Endothelial cell of umbilical vein (primary cell): ENCODE results near the gene IQSEC2. TPM values are rescaled to one million over a fixed set of nuclear protein-coding genes. Genes with fewer than 3 reads are reported as not detected.

Experiments used
- BruUV-seq: library from RNA; stranded (reverse); fragments of 400-500 nt; replicated peaks from 2 replicates; lab custom pipeline; 2021; lab: Mats Ljungman, UMichigan
- CTCF ChIA-PET: fragments of 300-600, 350-600 bp; sonication (Branson Sonifier 250); formaldehyde crosslinking; loops from one replicate; lab custom pipeline; 2021; ENCODE audit warnings: antibody characterized with exemption, inconsistent platforms; lab: Charles Lee
- POLR2A ChIA-PET: fragments of 300-600, 350-600 bp; sonication (Branson Sonifier 250); formaldehyde crosslinking; loops from one replicate; lab custom pipeline; 2021; ENCODE audit warnings: antibody characterized with exemption, inconsistent platforms; lab: Charles Lee
- DNase-seq: peaks from one replicate; pipeline ENCODE4 v3.0.0-alpha.2; 2011; ENCODE audit warnings: low read depth, low spot score
- FAIRE-seq: peaks from 2 replicates; lab custom pipeline; 2011; peaks lifted over from hg19 to GRCh38; lab: Jason Lieb, UNC
- H2AFZ ChIP-seq: 2 replicates; pipeline ENCODE4 v1.6.0; 2012; ENCODE audit warnings: low read depth, low read length, control low read depth, inconsistent platforms
- H3K27ac ChIP-seq: 2 replicates; pipeline ENCODE4 v1.5.1; 2011; ENCODE audit warnings: low read depth, mild to moderate bottlenecking, control low read depth, low read length, moderate library complexity; ENCODE audit not compliant: insufficient read depth
- H3K27me3 ChIP-seq, 2 experiments: 2 replicates each; pipeline versions ENCODE4 v1.6.0 to v1.6.1; 2011; ENCODE audit warnings: low read length in 2 of 2, mixed read lengths in 1 of 2; ENCODE audit not compliant: control insufficient read depth in 2 of 2, insufficient read depth in 2 of 2
- H3K36me3 ChIP-seq, 2 experiments: 2 replicates in 1 of 2; 3 replicates in 1 of 2; pipeline ENCODE4 v1.5.1; 2011; ENCODE audit warnings: low read length in 2 of 2, mild to moderate bottlenecking in 1 of 2, moderate library complexity in 1 of 2; ENCODE audit not compliant: control insufficient read depth in 2 of 2, insufficient read depth in 2 of 2; ENCODE audit errors: extremely low read depth in 1 of 2
- H3K4me1 ChIP-seq: 3 replicates; pipeline ENCODE4 v1.5.1; 2011; ENCODE audit warnings: mild to moderate bottlenecking, low read length; ENCODE audit not compliant: control insufficient read depth, insufficient read depth; ENCODE audit errors: extremely low read depth
- H3K4me2 ChIP-seq: 2 replicates; pipeline ENCODE4 v1.6.1; 2011; ENCODE audit warnings: low read length, control low read depth, mixed read lengths; ENCODE audit not compliant: insufficient read depth
- H3K4me3 ChIP-seq, 3 experiments: fragments of 200-600 bp in 1 of 3; sonication (generic), shearing (Covaris generic) in 1 of 3; replicated peaks in 1 of 3; 2 replicates each; pipeline ENCODE4 v1.5.1; 2011 to 2016; ENCODE audit warnings: control low read depth in 3 of 3, low read length in 3 of 3, mild to moderate bottlenecking in 2 of 3, inconsistent platforms in 1 of 3, low read depth in 1 of 3, moderate library complexity in 1 of 3; ENCODE audit not compliant: insufficient read depth in 1 of 3
- H3K79me2 ChIP-seq: 2 replicates; pipeline ENCODE4 v1.6.0; 2012; ENCODE audit warnings: low read length, inconsistent platforms; ENCODE audit not compliant: control insufficient read depth, insufficient read depth
- H3K9ac ChIP-seq: replicated peaks from 2 replicates; pipeline ENCODE3; 2011; ENCODE audit warnings: low read length, control low read depth; ENCODE audit not compliant: insufficient read depth; ENCODE audit errors: extremely low read depth
- H3K9me1 ChIP-seq: replicated peaks from 3 replicates; pipeline ENCODE4 v1.6.0; 2011; ENCODE audit warnings: mild to moderate bottlenecking, low read length; ENCODE audit not compliant: control insufficient read depth, insufficient read depth; ENCODE audit errors: extremely low read depth
- H3K9me3 ChIP-seq: replicated peaks from 2 replicates; pipeline ENCODE4 v1.5.1; 2012; ENCODE audit warnings: low read length, inconsistent platforms; ENCODE audit not compliant: control insufficient read depth, insufficient read depth
- H4K20me1 ChIP-seq: replicated peaks from 2 replicates; pipeline ENCODE3; 2011; ENCODE audit warnings: mild to moderate bottlenecking, low read length; ENCODE audit not compliant: control insufficient read depth, insufficient read depth; ENCODE audit errors: extremely low read depth
- EZH2 ChIP-seq: IDR thresholded peaks from 2 replicates; pipeline ENCODE4 v1.6.1; 2012; ENCODE audit warnings: borderline replicate concordance, low read depth, mild to moderate bottlenecking, moderate library complexity, low read length, inconsistent platforms; ENCODE audit not compliant: severe bottlenecking
- FOS ChIP-seq: IDR thresholded peaks from 2 replicates; pipeline ENCODE4 v1.6.1; 2011; ENCODE audit warnings: mild to moderate bottlenecking, low read length, moderate library complexity, borderline replicate concordance; ENCODE audit not compliant: insufficient read depth
- GATA2 ChIP-seq: IDR thresholded peaks from 2 replicates; pipeline ENCODE4 v1.7.0; 2011; ENCODE audit warnings: low read depth, mild to moderate bottlenecking, moderate library complexity, mixed read lengths, low read length; ENCODE audit not compliant: insufficient read length, insufficient read depth
- JUN ChIP-seq: IDR thresholded peaks from 2 replicates; pipeline ENCODE4 v1.6.1; 2011; ENCODE audit warnings: borderline replicate concordance, low read depth; ENCODE audit not compliant: insufficient read length, insufficient read depth
- MYC ChIP-seq: IDR thresholded peaks from one replicate; pipeline ENCODE4 v1.6.1; 2011; ENCODE audit warnings: mild to moderate bottlenecking, low read depth, low read length
- POLR2A ChIP-seq: IDR thresholded peaks from 2 replicates; pipeline ENCODE4 v1.6.1; 2012; ENCODE audit warnings: low read depth, mild to moderate bottlenecking, control low read depth, low read length
- POLR2AphosphoS5 ChIP-seq: IDR thresholded peaks from 2 replicates; pipeline ENCODE4 v1.6.1; 2012; ENCODE audit warnings: low read depth, mild to moderate bottlenecking, control low read depth, low read length, moderate library complexity; ENCODE audit not compliant: insufficient read depth
- dilution Hi-C: fragments of 300-500 bp; cut with MboI; formaldehyde crosslinking; loops from one replicate; pipeline ENCODE4 v1.15.0; 2019; ENCODE audit warnings: low sequenced_read_pairs; ENCODE audit not compliant: extremely low pct_ligation_motif_present
- intact Hi-C: fragments of 100-400 bp; cut with micrococcal nuclease; formaldehyde crosslinking; loops from one replicate; pipeline ENCODE4 v1.10.0; 2022
- polyA plus RNA-seq, 4 experiments: library from polyadenylated mRNA; depleted of rRNA in 3 of 4; stranded (reverse) in 3 of 4; unstranded in 1 of 4; fragments of >200 nt; gene quantifications; 2 replicates each; pipeline versions ENCODE4 v1.2.1 to v1.2.3, GENCODE V29; 2011 to 2012; ENCODE audit warnings: missing spikeins in 1 of 4
- total RNA-seq: library from RNA; stranded (reverse); gene quantifications from 2 replicates; pipeline ENCODE4 v1.2.3, GENCODE V29; 2021
- TF ChIP-seq, protein P1 (sequence below): IDR thresholded peaks from 2 replicates; pipeline ENCODE4 v1.6.1; 2011; ENCODE audit not compliant: insufficient read depth, insufficient read length
- TF ChIP-seq, protein P2 (sequence below), 2 donors: IDR thresholded peaks; 1 replicate in 1 of 2; 2 replicates in 1 of 2; pipeline ENCODE4 v1.5.1; 2011; ENCODE audit warnings: low read length in 2 of 2, mild to moderate bottlenecking in 2 of 2, moderate library complexity in 2 of 2, control low read depth in 1 of 2, inconsistent platforms in 1 of 2, low read depth in 1 of 2; ENCODE audit not compliant: insufficient read depth in 1 of 2; ENCODE audit errors: extremely low read depth in 1 of 2

The IQSEC2 gene
- total and polyA plus RNA-seq, 2 donors (not counting 3 experiments of a cell fraction or from before 2014, with no cell fraction given), result 5.4 to 9.9 TPM

DNA sequence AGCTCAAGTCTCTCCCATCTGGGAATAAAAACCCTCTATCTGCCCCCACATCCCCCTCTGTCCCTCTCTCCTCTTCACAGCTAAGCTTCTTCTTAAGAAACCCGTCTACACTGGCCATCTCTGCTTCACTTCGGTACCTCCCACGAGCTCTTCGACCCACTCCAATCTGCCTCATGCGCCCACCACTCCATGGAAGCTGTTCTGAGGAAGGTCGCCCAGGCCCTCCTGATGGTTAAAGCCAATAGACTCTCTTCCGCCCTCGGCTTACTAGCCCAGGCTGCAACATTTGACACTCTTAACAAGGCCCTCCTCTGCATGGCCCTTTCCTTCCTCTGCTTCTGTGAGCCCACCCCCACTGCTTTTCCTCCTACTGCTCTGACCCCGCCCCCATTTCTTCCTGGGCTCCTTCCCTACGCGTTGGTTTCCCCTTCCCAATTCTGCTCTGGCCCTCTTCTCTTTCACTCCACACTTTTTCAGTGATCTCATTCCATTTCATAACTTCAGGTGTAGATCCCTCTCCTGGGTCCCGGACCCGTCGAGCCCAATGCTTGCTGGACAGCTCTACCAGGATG is 11.8 kb downstream of the IQSEC2 start:
- H3K79me2 ChIP-seq, result no peaks in the 10 kb centered on the region
- FAIRE-seq (no peak), DNase-seq (no peak)
- intact Hi-C loops, result no loop called here
- TF ChIP-seq JUN, result no peak
- TF ChIP-seq, protein P1, sequence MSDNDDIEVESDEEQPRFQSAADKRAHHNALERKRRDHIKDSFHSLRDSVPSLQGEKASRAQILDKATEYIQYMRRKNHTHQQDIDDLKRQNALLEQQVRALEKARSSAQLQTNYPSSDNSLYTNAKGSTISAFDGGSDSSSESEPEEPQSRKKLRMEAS, result no peak
- TF ChIP-seq, protein P2, sequence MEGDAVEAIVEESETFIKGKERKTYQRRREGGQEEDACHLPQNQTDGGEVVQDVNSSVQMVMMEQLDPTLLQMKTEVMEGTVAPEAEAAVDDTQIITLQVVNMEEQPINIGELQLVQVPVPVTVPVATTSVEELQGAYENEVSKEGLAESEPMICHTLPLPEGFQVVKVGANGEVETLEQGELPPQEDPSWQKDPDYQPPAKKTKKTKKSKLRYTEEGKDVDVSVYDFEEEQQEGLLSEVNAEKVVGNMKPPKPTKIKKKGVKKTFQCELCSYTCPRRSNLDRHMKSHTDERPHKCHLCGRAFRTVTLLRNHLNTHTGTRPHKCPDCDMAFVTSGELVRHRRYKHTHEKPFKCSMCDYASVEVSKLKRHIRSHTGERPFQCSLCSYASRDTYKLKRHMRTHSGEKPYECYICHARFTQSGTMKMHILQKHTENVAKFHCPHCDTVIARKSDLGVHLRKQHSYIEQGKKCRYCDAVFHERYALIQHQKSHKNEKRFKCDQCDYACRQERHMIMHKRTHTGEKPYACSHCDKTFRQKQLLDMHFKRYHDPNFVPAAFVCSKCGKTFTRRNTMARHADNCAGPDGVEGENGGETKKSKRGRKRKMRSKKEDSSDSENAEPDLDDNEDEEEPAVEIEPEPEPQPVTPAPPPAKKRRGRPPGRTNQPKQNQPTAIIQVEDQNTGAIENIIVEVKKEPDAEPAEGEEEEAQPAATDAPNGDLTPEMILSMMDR (IDR thresholded peaks at IDR 0.05; ENCODE audit: extremely low read depth in 1 of 2, insufficient read depth in 1 of 2, low read depth in 1 of 2, low read length in 2 of 2), result no peak
- no peak for TF ChIP-seq MYC
- TF ChIP-seq FOS, result no peak
- TF ChIP-seq GATA2, result no peak
- no peak for TF ChIP-seq POLR2A
- TF ChIP-seq EZH2, result no peak
- TF ChIP-seq POLR2AphosphoS5, result no peak
- POLR2A ChIA-PET, result no interaction called here
- H3K27ac ChIP-seq, result no peak overlapping the region
- no peaks in the 10 kb centered on the region for H3K9me3 ChIP-seq
- no peak overlapping the region for H3K4me2 ChIP-seq
- no peak overlapping the region for H3K4me3 ChIP-seq
- H3K27me3 ChIP-seq, result no peaks in the 10 kb centered on the region
- H3K36me3 ChIP-seq, result no peaks in the 10 kb centered on the region
- no peak overlapping the region for H2AFZ ChIP-seq
- H3K9me1 ChIP-seq, result no peaks in the 10 kb centered on the region
- CTCF ChIA-PET, result no interaction called here
- dilution Hi-C loops, result no loop called here
- BruUV-seq, result no TSS peak
- H4K20me1 ChIP-seq, result no peaks in the 10 kb centered on the region
- H3K4me1 ChIP-seq, result no peaks in the 10 kb centered on the region
- H3K9ac ChIP-seq, result no peak overlapping the region
